HG03060 (cell line): ENCODE results near the gene ZNF764.
"Not testable (repeated sequence)": the region's sequence is repeated elsewhere in the genome, so short reads cannot be mapped to it uniquely, and the experiment has no call there.

Source experiments
- ATAC-seq: cut with Tn5 transposase; IDR thresholded peaks from one replicate; pipeline ENCODE4 v1.9.1; 2021; ENCODE audit warnings: low read depth, moderate number of reproducible peaks; ENCODE audit not compliant: unreplicated experiment

Gene ZNF764

GRCh38 chr16:30551781-30552180, 6.4 kb downstream of the ZNF764 start:
- no peak for ATAC-seq

- no peak for ATAC-seq
These were observed 9.5 kb downstream of the ZNF764 start for GRCh38 chr16:30548416-30549253.

GRCh38 chr16:30546115-30546514, 12.1 kb downstream of the ZNF764 start:
- ATAC-seq = no peak

GRCh38 chr16:30543067-30543466, 15.1 kb downstream of the ZNF764 start:
- no peak for ATAC-seq

GRCh38 chr16:30541502-30542329, 16.5 kb downstream of the ZNF764 start:
- no peak for ATAC-seq

- not testable (repeated sequence) for ATAC-seq
These were observed 17.2 kb downstream of the ZNF764 start for GRCh38 chr16:30540916-30541464.

GRCh38 chr16:30539986-30540526, 18.1 kb downstream of the ZNF764 start:
- ATAC-seq = not testable (repeated sequence)

- ATAC-seq = no peak
These were observed 18.9 kb downstream of the ZNF764 start for GRCh38 chr16:30539000-30539964.

- not testable (repeated sequence) for ATAC-seq
These were observed 21.7 kb downstream of the ZNF764 start for GRCh38 chr16:30536391-30537024.

- ATAC-seq = no peak
These were observed 22.4 kb downstream of the ZNF764 start for GRCh38 chr16:30535777-30536190.

GRCh38 chr16:30535106-30535776, 22.9 kb downstream of the ZNF764 start:
- ATAC-seq = no peak

GRCh38 chr16:30534368-30535105, 23.6 kb downstream of the ZNF764 start, which contains the start of gene ZNF747:
ZNF747 (minus strand) TSS chr16:30534858; CDS start chr16:30534679, 179 bp downstream.
- no peak for ATAC-seq

- no peak for ATAC-seq
These were observed 24.3 kb downstream of the ZNF764 start for GRCh38 chr16:30533748-30534367.

GRCh38 chr16:30533146-30533522, 25.0 kb downstream of the ZNF764 start:
- no peak for ATAC-seq

GRCh38 chr16:30532285-30533145, 25.7 kb downstream of the ZNF764 start:
- ATAC-seq = no peak

GRCh38 chr16:30530163-30531037, 27.8 kb downstream of the ZNF764 start:
- no peak for ATAC-seq
